ENCODE data around the gene LTBP1. TPM values are rescaled to one million over a fixed set of nuclear protein-coding genes. Genes with fewer than 3 reads are reported as not detected.

The LTBP1 gene
- total and polyA plus RNA-seq, 10 of the 15 experiments (the other 5 are each of a cell fraction or from before 2014, with no cell fraction given), result 0.01 to 0.28 (median 0.12) TPM; not detected in 2

- Histone ChIP-seq H3K9me3 (replicated peaks; ENCODE audit: control insufficient read depth, insufficient read depth, low read length) (no peaks in the 10 kb centered on the region; the same call in 2 of the 3 replicates), H3K4me2 (ENCODE audit: control insufficient read depth, insufficient read depth) (no peak overlapping the region), H3K27ac (ENCODE audit: control insufficient read depth, insufficient read depth) (no peak overlapping the region), H2AFZ (ENCODE audit: control insufficient read depth, low read depth, low read length) (no peak overlapping the region), H3K9ac (ENCODE audit: control insufficient read depth, insufficient read depth, low read length) (no peak overlapping the region), H4K20me1 (ENCODE audit: control insufficient read depth, insufficient read depth) (no peaks in the 10 kb centered on the region), H3K79me2 (ENCODE audit: control insufficient read depth, insufficient read depth, low read length) (no peaks in the 10 kb centered on the region), H3K4me1 (ENCODE audit: control insufficient read depth, insufficient read depth, low read length) (no peaks in the 10 kb centered on the region), H3K4me3 (no peak overlapping the region), H3K36me3 (ENCODE audit: control insufficient read depth in 2 of 2, insufficient read depth in 2 of 2, low read length in 1 of 2) (no peaks in the 10 kb centered on the region), H3K27me3 (replicated peaks in 1 of 2; ENCODE audit: control insufficient read depth in 2 of 2, insufficient read depth in 2 of 2, low read length in 1 of 2) (no peaks in the 10 kb centered on the region; a peak in 1 of 4 replicates)
- in situ Hi-C loops (cut with MboI), result no loop called here
- POLR2A ChIA-PET, result no interaction called here
- CTCF ChIA-PET, result interaction anchor here (1.0 kb wide), 1 partner anchor 13 kb away, joined by 3 read pairs; no protein-coding TSS in a partner anchor
- WGBS (ENCODE audit: insufficient coverage, insufficient replicate concordance, low lambda C conversion rate, missing lambda C conversion rate), result under 1% methylated on average over 4 of the region's 4 CpGs
- RAD21 ChIA-PET (ENCODE audit: unreplicated experiment), result no interaction called here
- FAIRE-seq, result no peak
- BruUV-seq (replicated peaks), result no TSS peak
- ATAC-seq, result no peak
- no peak for TF ChIP-seq RELB (IDR thresholded peaks at IDR 0.05; ENCODE audit: low read depth)
- TF ChIP-seq ZNF207 (IDR thresholded peaks at IDR 0.05; ENCODE audit: borderline replicate concordance), result no peak
- no peak for TF ChIP-seq RFX5 (IDR thresholded peaks at IDR 0.05; ENCODE audit: low read depth, low read length)
- no peak for TF ChIP-seq RBBP5 (conservative IDR thresholded peaks at IDR 0.05)
- TF ChIP-seq SREBF1 (IDR thresholded peaks at IDR 0.05; ENCODE audit: low read length), result no peak
- no peak for TF ChIP-seq SREBF2 (IDR thresholded peaks at IDR 0.05; ENCODE audit: low read length)
- TF ChIP-seq SMARCA5 (IDR thresholded peaks at IDR 0.05), result no peak
- no peak for TF ChIP-seq MTA2 (IDR thresholded peaks at IDR 0.05; ENCODE audit: low read depth)
- no peak for TF ChIP-seq IRF5 (IDR thresholded peaks at IDR 0.05; ENCODE audit: borderline replicate concordance)
- TF ChIP-seq IKZF2 (IDR thresholded peaks at IDR 0.05), result no peak
- no peak for TF ChIP-seq ZSCAN29 (IDR thresholded peaks at IDR 0.05)
- DNase-seq (ENCODE audit: low read depth, low spot score), result no peak
- intact Hi-C loops (cut with micrococcal nuclease; ENCODE audit: unreplicated experiment), result no loop called here
- SMC1A ChIA-PET (ENCODE audit: uncharacterized antibody, unreplicated experiment), result no interaction called here
These were observed 131.1 kb downstream of the LTBP1 start for GRCh38 chr2:33077844-33078243.

Data from GM12878 (cell line).